GM19099 (cell line): ENCODE data around the gene MAML2.

Experiments used
- POLR2A ChIP-seq: IDR thresholded peaks from 3 replicates; pipeline ENCODE4 v1.6.1; 2011; ENCODE audit warnings: low read depth; ENCODE audit not compliant: insufficient read length; ENCODE audit errors: extremely low read depth

The MAML2 gene

DNA sequence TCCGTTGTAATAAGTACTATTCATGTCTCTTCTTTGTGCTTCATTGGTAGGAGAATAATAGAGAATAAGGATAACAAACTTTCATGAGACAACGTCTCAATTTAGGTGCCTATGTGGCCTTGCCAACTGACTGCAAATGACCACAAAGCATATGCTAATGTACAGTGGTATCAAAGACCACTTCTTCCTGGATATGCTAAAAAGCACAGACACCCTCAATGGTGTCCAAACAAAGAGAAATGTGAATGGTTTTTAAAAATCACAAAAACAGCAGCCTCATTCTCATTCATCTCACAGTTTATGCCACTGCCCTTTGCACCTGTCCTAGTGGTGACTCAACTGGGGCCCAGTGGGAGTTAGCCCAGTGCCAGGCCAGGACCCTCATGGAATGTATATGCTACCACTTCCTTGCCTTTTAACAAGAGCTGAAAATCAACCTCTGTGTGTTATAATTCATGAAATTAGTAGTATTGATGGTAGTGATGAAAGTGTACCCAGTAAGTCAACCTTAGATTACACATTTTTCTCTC is 353.9 kb downstream of the MAML2 start:
- TF ChIP-seq POLR2A = no peak

DNA sequence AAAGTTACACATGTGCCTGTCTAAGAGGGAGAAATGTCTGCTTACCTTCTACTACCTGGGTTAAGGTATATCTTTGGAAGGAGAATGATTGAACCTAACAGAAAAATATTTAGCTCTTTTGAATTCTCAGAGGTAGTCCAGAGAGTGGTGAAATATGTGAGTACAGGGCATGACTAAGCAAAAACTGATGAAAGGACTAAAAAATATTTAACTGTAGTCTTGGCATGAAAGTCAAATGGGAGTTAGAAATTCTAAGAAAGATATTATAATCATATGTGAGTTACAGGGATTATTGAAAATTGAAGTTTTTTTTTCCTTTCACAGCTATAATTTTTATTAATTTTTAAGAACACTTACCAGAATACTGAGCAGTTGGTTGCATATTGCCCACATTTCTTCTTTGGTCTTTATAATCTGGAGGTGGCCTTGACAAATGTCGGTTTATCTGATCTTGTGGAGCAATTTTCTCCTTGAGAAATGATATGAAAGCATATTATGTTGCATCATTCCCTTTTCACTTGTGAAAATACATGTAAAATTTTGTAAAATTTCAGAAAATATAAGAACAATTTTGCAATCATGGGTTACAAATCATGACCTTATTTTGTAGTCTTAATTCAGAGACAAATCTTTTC is 357.7 kb downstream of the MAML2 start:
- no peak for TF ChIP-seq POLR2A

GRCh38 chr11:95984072-95984471 is 358.9 kb downstream of the MAML2 start:
- TF ChIP-seq POLR2A = no peak

DNA sequence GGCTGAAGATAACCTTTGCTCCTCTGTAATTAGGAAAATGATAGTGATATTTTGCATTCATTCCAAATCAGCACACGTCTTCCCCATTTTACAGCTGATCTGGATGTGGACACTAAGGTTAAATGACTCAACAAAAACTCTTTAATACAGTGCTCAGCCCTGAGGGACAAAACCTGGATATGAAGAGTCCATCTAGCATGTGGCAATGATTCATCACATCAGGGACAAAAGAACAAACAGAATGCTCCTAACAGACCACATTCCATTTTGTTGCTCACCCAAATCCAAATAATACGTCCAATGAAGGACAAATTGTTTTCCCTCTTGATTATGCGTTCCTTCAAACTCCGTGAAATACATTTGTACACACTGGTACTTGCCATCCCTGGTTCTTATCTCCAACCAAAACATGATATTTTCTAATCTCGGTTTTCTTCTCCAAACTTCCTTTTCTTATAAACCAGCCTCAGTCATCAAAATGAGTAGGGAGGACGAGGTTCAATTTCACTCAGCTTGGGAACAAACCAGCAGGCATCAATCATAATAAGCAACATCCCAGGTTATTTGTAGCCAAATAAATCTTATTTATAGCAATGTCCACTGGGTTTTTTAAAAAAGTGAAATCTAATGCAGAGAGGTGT is 365.3 kb downstream of the MAML2 start:
- no peak for TF ChIP-seq POLR2A

- no peak for TF ChIP-seq POLR2A
Observed at GRCh38 chr11:95976550-95976949, 366.4 kb downstream of the MAML2 start.

DNA sequence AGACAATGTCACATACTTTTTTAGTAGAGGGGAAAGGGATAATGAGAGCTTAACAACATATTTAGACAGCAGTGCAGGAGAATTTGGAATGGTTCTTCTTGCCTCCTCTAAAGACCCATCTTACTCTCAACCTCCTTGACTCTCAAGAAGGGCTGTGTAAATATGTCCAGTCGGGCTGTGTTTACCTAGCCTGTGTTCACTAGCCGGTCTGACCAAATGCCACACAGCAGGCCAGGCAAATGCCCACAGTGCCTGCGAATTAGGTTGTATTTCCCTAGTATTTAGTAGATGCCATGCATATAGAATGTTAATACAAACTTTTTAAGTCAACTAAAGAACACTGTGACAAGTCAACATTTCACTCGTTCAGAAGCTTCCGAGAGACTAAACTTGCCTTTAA is 367.7 kb downstream of the MAML2 start:
- TF ChIP-seq POLR2A = no peak

DNA sequence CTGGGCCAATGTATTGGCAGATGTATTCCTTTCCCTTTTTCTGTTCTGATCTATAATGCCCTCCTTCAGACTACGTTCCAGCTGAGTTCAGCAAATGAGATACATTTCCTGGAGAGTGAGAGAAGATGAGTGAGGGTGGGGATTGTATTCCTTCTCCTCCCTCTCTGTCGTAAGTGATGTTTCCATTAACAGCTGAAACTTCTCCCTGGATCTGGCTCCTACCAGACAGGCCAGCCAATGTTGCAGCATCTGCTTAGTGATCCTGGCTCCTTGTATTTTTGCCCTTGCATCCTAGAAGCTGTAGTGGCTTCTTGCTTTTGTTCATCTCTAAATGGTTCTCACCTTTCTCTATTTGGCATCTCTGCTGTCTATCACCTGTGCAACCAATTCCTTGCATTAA is 370.9 kb downstream of the MAML2 start:
- TF ChIP-seq POLR2A = no peak

GRCh38 chr11:95968585-95968984 is 374.4 kb downstream of the MAML2 start:
- TF ChIP-seq POLR2A = no peak

DNA sequence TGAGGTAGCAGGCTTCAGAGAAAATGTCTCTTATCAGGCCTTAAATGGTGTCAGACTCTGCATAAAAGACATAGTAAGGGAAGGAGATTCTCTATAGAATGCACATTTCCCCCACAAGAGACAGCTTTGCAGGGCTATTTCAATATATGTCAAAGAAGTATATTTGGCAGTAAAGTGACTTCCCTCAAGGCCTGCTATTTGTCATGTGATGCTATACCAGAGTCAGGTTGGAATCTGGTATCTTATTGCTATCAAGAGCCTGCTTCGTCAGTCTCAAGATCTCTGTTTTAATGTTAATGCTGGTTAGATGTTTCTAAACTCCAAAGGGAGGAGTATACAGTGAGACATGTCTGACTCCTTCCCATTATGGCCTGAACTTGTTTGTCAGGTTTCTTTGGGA is 378.7 kb downstream of the MAML2 start:
- no peak for TF ChIP-seq POLR2A

- TF ChIP-seq POLR2A = no peak
Observed at GRCh38 chr11:95961758-95962157, 381.2 kb downstream of the MAML2 start.

DNA sequence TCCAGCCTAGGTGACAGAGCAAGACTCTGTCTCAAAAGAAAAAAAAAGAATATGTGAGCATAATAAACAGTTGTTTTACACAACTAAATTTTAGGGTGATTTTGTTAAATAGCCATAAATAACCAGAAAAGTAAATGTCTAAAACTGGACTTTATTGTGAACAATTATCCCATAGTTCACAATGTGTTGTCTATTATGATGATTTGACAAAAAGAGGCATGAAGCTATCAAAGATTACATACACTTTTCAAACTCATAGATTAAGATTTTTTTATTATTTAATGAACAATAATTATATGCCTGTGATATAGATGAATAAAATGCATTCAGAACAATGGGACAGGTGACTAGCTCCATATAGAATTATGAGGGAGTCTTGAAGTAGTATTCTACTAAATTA is 392.1 kb downstream of the MAML2 start:
- TF ChIP-seq POLR2A = no peak

DNA sequence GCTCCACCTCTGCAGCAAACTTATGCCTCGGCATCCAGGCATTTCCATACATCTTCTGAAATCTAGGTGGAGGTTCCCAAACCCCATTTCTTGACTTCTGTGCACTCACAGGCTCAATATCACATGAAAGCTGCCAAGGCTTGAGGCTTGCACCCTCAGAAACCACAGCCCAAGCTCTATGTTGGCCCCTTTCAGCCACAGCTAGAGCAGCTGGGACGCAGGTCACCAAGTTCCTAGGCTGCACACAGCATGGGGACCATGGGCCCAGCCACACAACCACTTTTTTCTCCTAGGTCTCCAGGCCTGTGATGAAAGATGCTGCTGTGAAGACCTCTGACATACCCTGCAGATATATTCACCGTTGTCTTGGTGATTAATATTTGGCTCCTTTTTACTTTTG is 394.4 kb downstream of the MAML2 start:
- no peak for TF ChIP-seq POLR2A

- TF ChIP-seq POLR2A = no peak
Observed at GRCh38 chr11:95944623-95945022, 398.4 kb downstream of the MAML2 start.

- no peak for TF ChIP-seq POLR2A
Observed at GRCh38 chr11:95943546-95943945, 399.4 kb downstream of the MAML2 start.

GRCh38 chr11:95939091-95939490 is 403.9 kb downstream of the MAML2 start:
- no peak for TF ChIP-seq POLR2A

DNA sequence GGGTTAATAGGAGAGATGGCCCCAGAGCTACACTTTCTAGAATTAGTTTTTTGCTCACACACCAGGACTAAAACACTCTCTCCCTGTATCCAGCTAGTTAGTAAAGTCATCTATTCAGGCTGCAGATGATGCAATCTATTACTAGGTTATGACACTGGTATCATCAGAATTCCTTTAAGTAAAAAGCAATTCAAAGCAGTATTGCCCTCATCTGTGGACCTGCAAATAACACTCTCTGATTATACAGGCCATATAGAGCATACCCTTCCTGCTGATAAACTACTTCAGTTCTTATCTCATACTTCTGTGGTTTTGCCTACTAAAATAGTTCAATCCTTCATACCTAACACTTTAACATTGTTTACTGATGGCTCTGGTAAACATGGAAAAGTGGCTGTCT is 405.6 kb downstream of the MAML2 start:
- no peak for TF ChIP-seq POLR2A
